ENCODE measurements around the gene GORASP1. TPM values are rescaled to one million over a fixed set of nuclear protein-coding genes. Genes with fewer than 3 reads are reported as not detected.

The GORASP1 gene
- total and polyA plus RNA-seq, 2 experiments from 2014 or later = 10.3 to 38.3 TPM

DNA sequence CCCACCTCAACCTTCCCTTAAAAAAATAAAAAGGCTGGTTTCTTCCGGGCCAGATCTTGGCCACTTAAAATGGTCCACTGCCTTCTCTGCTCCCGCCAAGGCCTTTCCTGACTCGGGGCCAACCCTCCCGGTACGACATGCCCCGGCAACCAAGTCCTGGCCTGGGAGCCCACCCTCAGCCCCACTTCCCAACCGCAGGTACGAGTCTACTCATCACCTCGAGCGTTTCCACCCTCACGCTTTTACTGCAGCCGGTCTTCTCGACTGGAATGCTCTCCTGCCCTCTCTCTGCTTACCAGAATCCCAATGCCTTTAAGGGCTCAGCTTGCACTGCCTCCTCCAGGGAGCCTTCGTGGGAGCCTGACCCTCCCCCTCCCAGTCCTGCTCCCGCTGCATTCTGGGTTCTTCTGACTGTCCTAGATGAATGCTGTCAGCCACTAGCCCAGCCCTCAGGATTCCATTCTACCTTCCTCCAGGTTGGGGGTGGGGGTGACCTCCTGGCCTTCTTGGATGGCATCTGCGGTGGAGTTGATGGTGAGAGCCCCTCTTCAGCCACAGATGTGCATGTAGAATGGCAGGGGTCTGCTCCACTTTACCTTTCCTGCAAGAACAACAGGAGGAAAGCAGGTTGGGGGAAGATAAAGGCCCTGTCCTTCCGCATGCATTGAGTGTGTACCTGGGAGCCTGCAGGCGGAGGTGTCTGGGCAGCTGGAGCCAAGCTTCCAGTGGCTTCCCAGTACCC lies 47.0 kb upstream of the GORASP1 start (continued):
- TF ChIP-seq ZNF462 (CRISPR knock-in tag; IDR thresholded peaks at IDR 0.05) = peak; percentile 89

DNA sequence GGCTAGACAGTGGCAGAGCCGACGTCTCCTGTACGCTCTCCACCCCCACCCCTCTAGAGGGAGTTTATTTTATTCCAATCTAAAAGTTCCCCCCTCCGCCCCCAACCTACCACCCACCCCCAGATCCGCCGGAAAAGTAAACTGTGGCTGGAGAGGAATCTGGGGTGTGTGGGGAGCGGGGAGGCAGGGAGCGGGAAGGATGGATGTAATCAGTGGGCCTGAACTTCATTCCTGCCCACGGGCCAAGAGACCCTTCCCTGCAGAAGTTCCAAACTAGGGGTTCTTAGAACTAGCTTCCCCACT lies 46.5 kb upstream of the GORASP1 start:
- Mint-ChIP-seq H3K27ac (peak overlapping the region; percentile 97; the same call in 1 of the 2 replicates), H3K36me3 (ENCODE audit: low read depth) (no peaks in the 10 kb centered on the region), H3K9me3 (no peaks in the 10 kb centered on the region; the same call in 2 of the 3 replicates), H3K4me1 (peaks cover 62% of the 10 kb centered on the region), H3K4me3 (peak overlapping the region; percentile 91), H3K27me3 (ENCODE audit: insufficient read depth, low read depth, poor library complexity) (peaks cover 23% of the 10 kb centered on the region)
- Histone ChIP-seq H3K4me3 (peak overlapping the region; percentile 87), H3K9me2 (ENCODE audit: insufficient read depth) (no peaks in the 10 kb centered on the region), H3K27me3 (ENCODE audit: insufficient read depth) (no peaks in the 10 kb centered on the region), H3K4me1 (ENCODE audit: insufficient read depth) (peaks cover 41% of the 10 kb centered on the region), H2AFZ (peak overlapping the region; percentile 78; the same call in 1 of the 2 replicates), H3K36me3 (ENCODE audit: insufficient read depth) (no peaks in the 10 kb centered on the region), H4K20me1 (replicated peaks; ENCODE audit: insufficient read depth) (no peaks in the 10 kb centered on the region; the same call in 1 of the 2 replicates), H3K27ac (ENCODE audit: low read depth) (peak overlapping the region; percentile 94), H3F3A (replicated peaks; ENCODE audit: low read depth) (peaks cover 11% of the 10 kb centered on the region), H3K4me2 (peak overlapping the region; percentile 99), H3K79me2 (replicated peaks; ENCODE audit: insufficient read depth) (peaks cover 23% of the 10 kb centered on the region)
- DNase-seq (ENCODE audit: low spot score) (no peak), ATAC-seq (no peak)
- TF ChIP-seq EZH2 (IDR thresholded peaks at IDR 0.05; ENCODE audit: low read depth, unreplicated experiment) (no peak), POLR2AphosphoS5 (IDR thresholded peaks at IDR 0.05; ENCODE audit: low read depth) (no peak), REST (IDR thresholded peaks at IDR 0.05; ENCODE audit: unreplicated experiment) (no peak), STAT1 (IDR thresholded peaks at IDR 0.05; ENCODE audit: unreplicated experiment) (no peak), EZH2phosphoT487 (IDR thresholded peaks at IDR 0.05; ENCODE audit: unreplicated experiment) (no peak), JUNB (IDR thresholded peaks at IDR 0.05; ENCODE audit: unreplicated experiment) (no peak), CREB1 (CRISPR knock-in tag; IDR thresholded peaks at IDR 0.05; ENCODE audit: low read depth) (no peak), ZNF331 (CRISPR knock-in tag; IDR thresholded peaks at IDR 0.05; ENCODE audit: low read depth) (no peak)
- TF ChIP-seq, protein P1, sequence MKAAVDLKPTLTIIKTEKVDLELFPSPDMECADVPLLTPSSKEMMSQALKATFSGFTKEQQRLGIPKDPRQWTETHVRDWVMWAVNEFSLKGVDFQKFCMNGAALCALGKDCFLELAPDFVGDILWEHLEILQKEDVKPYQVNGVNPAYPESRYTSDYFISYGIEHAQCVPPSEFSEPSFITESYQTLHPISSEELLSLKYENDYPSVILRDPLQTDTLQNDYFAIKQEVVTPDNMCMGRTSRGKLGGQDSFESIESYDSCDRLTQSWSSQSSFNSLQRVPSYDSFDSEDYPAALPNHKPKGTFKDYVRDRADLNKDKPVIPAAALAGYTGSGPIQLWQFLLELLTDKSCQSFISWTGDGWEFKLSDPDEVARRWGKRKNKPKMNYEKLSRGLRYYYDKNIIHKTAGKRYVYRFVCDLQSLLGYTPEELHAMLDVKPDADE (IDR thresholded peaks at IDR 0.05) = no peak
- TF ChIP-seq, protein P2, sequence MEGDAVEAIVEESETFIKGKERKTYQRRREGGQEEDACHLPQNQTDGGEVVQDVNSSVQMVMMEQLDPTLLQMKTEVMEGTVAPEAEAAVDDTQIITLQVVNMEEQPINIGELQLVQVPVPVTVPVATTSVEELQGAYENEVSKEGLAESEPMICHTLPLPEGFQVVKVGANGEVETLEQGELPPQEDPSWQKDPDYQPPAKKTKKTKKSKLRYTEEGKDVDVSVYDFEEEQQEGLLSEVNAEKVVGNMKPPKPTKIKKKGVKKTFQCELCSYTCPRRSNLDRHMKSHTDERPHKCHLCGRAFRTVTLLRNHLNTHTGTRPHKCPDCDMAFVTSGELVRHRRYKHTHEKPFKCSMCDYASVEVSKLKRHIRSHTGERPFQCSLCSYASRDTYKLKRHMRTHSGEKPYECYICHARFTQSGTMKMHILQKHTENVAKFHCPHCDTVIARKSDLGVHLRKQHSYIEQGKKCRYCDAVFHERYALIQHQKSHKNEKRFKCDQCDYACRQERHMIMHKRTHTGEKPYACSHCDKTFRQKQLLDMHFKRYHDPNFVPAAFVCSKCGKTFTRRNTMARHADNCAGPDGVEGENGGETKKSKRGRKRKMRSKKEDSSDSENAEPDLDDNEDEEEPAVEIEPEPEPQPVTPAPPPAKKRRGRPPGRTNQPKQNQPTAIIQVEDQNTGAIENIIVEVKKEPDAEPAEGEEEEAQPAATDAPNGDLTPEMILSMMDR (conservative IDR thresholded peaks at IDR 0.05; ENCODE audit: low read depth in 2 of 2) = no peak
